Iris pigment epithelial cell (primary cell): Measurements from ENCODE around the gene LRRFIP1.

Source experiments
- DNase-seq: peaks from one replicate; pipeline ENCODE4 v3.0.0-alpha.2; 2011; ENCODE audit warnings: low read depth

Gene LRRFIP1

GRCh38 chr2:237702441-237703391, 75.3 kb downstream of the LRRFIP1 start:
- DNase-seq, result peak; percentile 86

GRCh38 chr2:237704501-237705434, 77.4 kb downstream of the LRRFIP1 start:
- peak; percentile 59 for DNase-seq

- DNase-seq, result no peak
Observed at GRCh38 chr2:237706257-237706656, 78.9 kb downstream of the LRRFIP1 start.

GRCh38 chr2:237708065-237708398, 80.6 kb downstream of the LRRFIP1 start:
- DNase-seq, result no peak

- DNase-seq, result no peak
Observed at GRCh38 chr2:237708491-237708890, 81.1 kb downstream of the LRRFIP1 start.

GRCh38 chr2:237708961-237709360, 81.6 kb downstream of the LRRFIP1 start:
- no peak for DNase-seq

GRCh38 chr2:237711458-237712150, 84.2 kb downstream of the LRRFIP1 start:
- no peak for DNase-seq

GRCh38 chr2:237712477-237713377, 85.3 kb downstream of the LRRFIP1 start:
- DNase-seq, result no peak

- DNase-seq, result peak; percentile 42
Observed at GRCh38 chr2:237714690-237715458, 87.5 kb downstream of the LRRFIP1 start.

GRCh38 chr2:237715459-237715947, 88.1 kb downstream of the LRRFIP1 start:
- no peak for DNase-seq

GRCh38 chr2:237716011-237716410, 88.6 kb downstream of the LRRFIP1 start:
- DNase-seq, result no peak

- no peak for DNase-seq
Observed at GRCh38 chr2:237717366-237718276, 90.2 kb downstream of the LRRFIP1 start.

GRCh38 chr2:237718277-237718634, 90.9 kb downstream of the LRRFIP1 start:
- DNase-seq, result no peak

GRCh38 chr2:237720444-237720843, 93.1 kb downstream of the LRRFIP1 start:
- no peak for DNase-seq

- peak; percentile 72 for DNase-seq
Observed at GRCh38 chr2:237720957-237721356, 93.6 kb downstream of the LRRFIP1 start.

GRCh38 chr2:237721458-237721857, 94.1 kb downstream of the LRRFIP1 start:
- DNase-seq, result no peak

GRCh38 chr2:237722616-237723015, 95.2 kb downstream of the LRRFIP1 start:
- DNase-seq, result no peak

GRCh38 chr2:237723023-237723422, 95.6 kb downstream of the LRRFIP1 start:
- DNase-seq, result no peak

- DNase-seq, result peak; percentile 64
Observed at GRCh38 chr2:237723602-237724001, 96.2 kb downstream of the LRRFIP1 start.
